ENCODE results near the gene PTCSC3. TPM values are rescaled to one million over a fixed set of nuclear protein-coding genes. Genes with fewer than 3 reads are reported as not detected.
"Not testable (repeated sequence)": the region's sequence is repeated elsewhere in the genome, so short reads cannot be mapped to it uniquely, and the experiment has no call there.

PTCSC3 gene
- total RNA-seq, 1 donor from 2014 or later: not detected

GRCh38 chr14:36113341-36113740 is 63.2 kb downstream of the PTCSC3 start:
- no peaks in the 10 kb centered on the region for H3K4me1 ChIP-seq
- no peak for DNase-seq (ENCODE audit: extremely low spot score in 2 of 2)
- H3K9me3 ChIP-seq: no peaks in the 10 kb centered on the region
- no peak for TF ChIP-seq CTCF (IDR thresholded peaks at IDR 0.05)
- no peak for TF ChIP-seq POLR2A (IDR thresholded peaks at IDR 0.05)
- TF ChIP-seq POLR2AphosphoS5 (IDR thresholded peaks at IDR 0.05; ENCODE audit: insufficient read depth in 1 of 2, low read depth in 1 of 2): no peak
- no peak overlapping the region for H3K27ac ChIP-seq
- no peaks in the 10 kb centered on the region for H3K36me3 ChIP-seq
- no peaks in the 10 kb centered on the region for H3K27me3 ChIP-seq
- intact Hi-C loops (cut with DNase I): no loop called here
- no peak overlapping the region for H3K4me3 ChIP-seq

- Histone ChIP-seq H3K27me3 (no peaks in the 10 kb centered on the region), H3K36me3 (no peaks in the 10 kb centered on the region), H3K27ac (no peak overlapping the region), H3K4me1 (no peaks in the 10 kb centered on the region), H3K4me3 (no peak overlapping the region), H3K9me3 (no peaks in the 10 kb centered on the region)
- DNase-seq (ENCODE audit: extremely low spot score in 2 of 2): no peak
- intact Hi-C loops (cut with DNase I): no loop called here
- TF ChIP-seq CTCF (IDR thresholded peaks at IDR 0.05) (no peak), POLR2A (IDR thresholded peaks at IDR 0.05) (no peak), POLR2AphosphoS5 (IDR thresholded peaks at IDR 0.05; ENCODE audit: insufficient read depth in 1 of 2, low read depth in 1 of 2) (no peak)
These were observed 64.5 kb downstream of the PTCSC3 start for GRCh38 chr14:36111822-36112583.

- no peak for DNase-seq (ENCODE audit: extremely low spot score in 2 of 2)
- no peak for TF ChIP-seq POLR2AphosphoS5 (IDR thresholded peaks at IDR 0.05; ENCODE audit: insufficient read depth in 1 of 2, low read depth in 1 of 2)
- TF ChIP-seq POLR2A (IDR thresholded peaks at IDR 0.05): no peak
- no peak for TF ChIP-seq CTCF (IDR thresholded peaks at IDR 0.05)
- H3K27ac ChIP-seq: no peak overlapping the region
- no peaks in the 10 kb centered on the region for H3K27me3 ChIP-seq
- no peaks in the 10 kb centered on the region for H3K36me3 ChIP-seq
- no peaks in the 10 kb centered on the region for H3K9me3 ChIP-seq
- no peak overlapping the region for H3K4me3 ChIP-seq
- intact Hi-C loops (cut with DNase I): no loop called here
- H3K4me1 ChIP-seq: no peaks in the 10 kb centered on the region
These were observed 71.1 kb downstream of the PTCSC3 start for GRCh38 chr14:36105401-36105800.

GRCh38 chr14:36104258-36104657 is 72.3 kb downstream of the PTCSC3 start:
- H3K9me3 ChIP-seq; H3K27me3 ChIP-seq; H3K4me1 ChIP-seq; DNase-seq (ENCODE audit: extremely low spot score in 2 of 2); intact Hi-C loops (cut with DNase I); H3K27ac ChIP-seq; H3K36me3 ChIP-seq; H3K4me3 ChIP-seq: not testable (repeated sequence)

GRCh38 chr14:36099619-36100018 is 76.9 kb downstream of the PTCSC3 start:
- H3K36me3 ChIP-seq: no peaks in the 10 kb centered on the region
- no peaks in the 10 kb centered on the region for H3K27me3 ChIP-seq
- no peaks in the 10 kb centered on the region for H3K9me3 ChIP-seq
- H3K27ac ChIP-seq: no peak overlapping the region
- intact Hi-C loops (cut with DNase I): no loop called here
- DNase-seq (ENCODE audit: extremely low spot score in 2 of 2): no peak
- TF ChIP-seq CTCF (IDR thresholded peaks at IDR 0.05) (no peak), POLR2AphosphoS5 (IDR thresholded peaks at IDR 0.05; ENCODE audit: insufficient read depth in 1 of 2, low read depth in 1 of 2) (no peak), POLR2A (IDR thresholded peaks at IDR 0.05) (no peak)
- no peaks in the 10 kb centered on the region for H3K4me1 ChIP-seq
- no peak overlapping the region for H3K4me3 ChIP-seq
